ENCODE measurements around the gene TSSK2.
"Not testable (repeated sequence)": the region's sequence is repeated elsewhere in the genome, so short reads cannot be mapped to it uniquely, and the experiment has no call there.

DNA sequence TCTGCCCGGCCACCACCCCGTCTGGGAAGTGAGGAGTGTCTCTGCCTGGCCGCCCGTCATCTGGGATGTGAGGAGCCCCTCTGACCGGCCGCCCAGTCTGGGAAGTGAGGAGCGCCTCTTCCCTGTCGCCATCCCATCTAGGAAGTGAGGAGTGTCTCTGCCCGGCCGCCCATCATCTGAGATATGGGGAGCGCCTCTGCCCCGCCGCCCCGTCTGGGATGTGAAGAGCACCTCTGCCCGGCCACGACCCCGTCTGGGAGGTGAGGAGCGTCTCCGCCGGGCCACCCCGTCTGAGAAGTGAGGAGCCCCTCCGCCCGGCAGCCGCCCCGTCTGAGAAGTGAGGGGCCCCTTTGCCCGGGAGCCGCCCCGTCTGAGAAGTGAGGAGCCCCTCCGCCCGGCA, 47.0 kb upstream of the TSSK2 start:
- not testable (repeated sequence) for TF ChIP-seq EZH2phosphoT487 (IDR thresholded peaks at IDR 0.05; ENCODE audit: borderline replicate concordance, low read depth, low read length); CTCF (conservative IDR thresholded peaks at IDR 0.05; ENCODE audit: low read length)
